Mesendoderm (in vitro differentiated cells): ENCODE data around the gene HOXB8.
A peak's percentile ranks its signal among the peaks of the same experiment; 100 is the strongest.

Experiments
- DNase-seq: peaks from one replicate; pipeline ENCODE4 v3.0.0; 2013
- H2AK5ac ChIP-seq: 2 replicates; pipeline ENCODE4 v1.6.1; 2013; ENCODE audit warnings: low read length, inconsistent platforms
- H2BK120ac ChIP-seq: 2 replicates; pipeline ENCODE4 v1.6.1; 2013; ENCODE audit warnings: low read depth, mild to moderate bottlenecking, low read length, moderate library complexity, mixed read lengths
- H2BK15ac ChIP-seq: replicated peaks from 2 replicates; pipeline ENCODE4 v1.6.1; 2013; ENCODE audit warnings: low read depth, mild to moderate bottlenecking, moderate library complexity
- H2BK5ac ChIP-seq: 2 replicates; pipeline ENCODE4 v1.6.1; 2013; ENCODE audit warnings: low read length, inconsistent platforms
- H3K18ac ChIP-seq: 2 replicates; pipeline ENCODE4 v1.6.1; 2013; ENCODE audit warnings: mild to moderate bottlenecking, low read length, mixed read lengths
- H3K23ac ChIP-seq: one replicate; pipeline ENCODE4 v1.6.1; 2013; ENCODE audit warnings: low read length
- H3K27ac ChIP-seq: 2 replicates; pipeline ENCODE4 v1.5.1; 2013; ENCODE audit warnings: low read depth, mild to moderate bottlenecking, inconsistent platforms, low read length, moderate library complexity
- H3K27me3 ChIP-seq: 2 replicates; pipeline ENCODE4 v1.6.1; 2013; ENCODE audit warnings: low read length, control low read depth, mild to moderate bottlenecking, inconsistent platforms; ENCODE audit not compliant: insufficient read depth, poor library complexity
- H3K36me3 ChIP-seq: 2 replicates; pipeline ENCODE4 v1.6.1; 2013; ENCODE audit warnings: low read length, inconsistent platforms; ENCODE audit not compliant: control insufficient read depth, insufficient read depth
- H3K4ac ChIP-seq: one replicate; pipeline ENCODE4 v1.6.1; 2013; ENCODE audit warnings: low read depth, mild to moderate bottlenecking, low read length, moderate library complexity
- H3K4me1 ChIP-seq: 2 replicates; pipeline ENCODE4 v1.6.1; 2013; ENCODE audit warnings: low read depth, low read length, inconsistent platforms; ENCODE audit not compliant: control insufficient read depth
- H3K4me2 ChIP-seq: 2 replicates; pipeline ENCODE4 v1.6.1; 2013; ENCODE audit warnings: low read length
- H3K4me3 ChIP-seq: 2 replicates; pipeline ENCODE4 v1.5.1; 2013; ENCODE audit warnings: mild to moderate bottlenecking, low read length
- H3K56ac ChIP-seq: one replicate; pipeline ENCODE4 v1.6.1; 2013; ENCODE audit warnings: low read length
- H3K79me1 ChIP-seq: 2 replicates; pipeline ENCODE4 v1.6.1; 2013; ENCODE audit warnings: low read length, inconsistent platforms
- H3K79me2 ChIP-seq: 2 replicates; pipeline ENCODE4 v1.6.1; 2013; ENCODE audit warnings: mild to moderate bottlenecking, low read length; ENCODE audit not compliant: control insufficient read depth, insufficient read depth
- H3K9ac ChIP-seq: 2 replicates; pipeline ENCODE4 v1.6.1; 2013; ENCODE audit warnings: low read length, inconsistent platforms
- H4K5ac ChIP-seq: one replicate; pipeline ENCODE4 v1.6.1; 2013; ENCODE audit warnings: low read length
- H4K8ac ChIP-seq: one replicate; pipeline ENCODE4 v1.6.1; 2013; ENCODE audit warnings: low read depth, mild to moderate bottlenecking, control low read depth, low read length, moderate library complexity
- WGBS: extraction: QIAGEN DNeasy Blood & Tissue Kit; methylation state at CpG from one replicate; pipeline ENCODE4 v1.1.7; 2013; ENCODE audit warnings: low lambda C conversion rate, missing lambda C conversion rate; ENCODE audit not compliant: insufficient coverage; ENCODE audit errors: extremely low coverage; 5-methylcytosine and 5-hydroxymethylcytosine counted together

HOXB8 gene

GRCh38 chr17:48577946-48578615, 37.0 kb downstream of the HOXB8 start, which contains the start of gene HOXB4:
Gene HOXB4, minus strand, starts transcription at chr17:48578350. Its CDS starts 31 bp downstream, at chr17:48578319.
- H2AK5ac ChIP-seq = no peak within 1 kb of the TSS
- no peak within 1 kb of the TSS for H3K27ac ChIP-seq
- H3K4me3 ChIP-seq = no peak within 1 kb of the TSS
- no peaks in the 10 kb centered on the region for H3K79me1 ChIP-seq
- no peak within 1 kb of the TSS for H3K56ac ChIP-seq
- H3K9ac ChIP-seq = no peak within 1 kb of the TSS
- no peaks in the 10 kb centered on the region for H3K36me3 ChIP-seq
- H3K4me1 ChIP-seq = peaks cover 1% of the 10 kb centered on the region
- no peak within 1 kb of the TSS for H2BK15ac ChIP-seq
- H4K8ac ChIP-seq = no peak within 1 kb of the TSS
- H2BK5ac ChIP-seq = no peak within 1 kb of the TSS
- no peak within 1 kb of the TSS for H3K18ac ChIP-seq
- H4K5ac ChIP-seq = no peak within 1 kb of the TSS
- DNase-seq = peak; percentile 75
- H3K79me2 ChIP-seq = no peaks in the 10 kb centered on the region
- H2BK120ac ChIP-seq = no peak within 1 kb of the TSS
- H3K4me2 ChIP-seq = peak within 1 kb of the TSS; percentile 79
- WGBS = no CpG with 5 or more reads among the region's 58 CpGs
- H3K23ac ChIP-seq = no peak within 1 kb of the TSS
- H3K27me3 ChIP-seq = peaks cover 90% of the 10 kb centered on the region
- H3K4ac ChIP-seq = no peak within 1 kb of the TSS

- no peaks in the 10 kb centered on the region for H3K79me2 ChIP-seq
- no peaks in the 10 kb centered on the region for H3K36me3 ChIP-seq
- no peak overlapping the region for H3K23ac ChIP-seq
- H4K5ac ChIP-seq = no peak overlapping the region
- H3K27me3 ChIP-seq = peaks cover 90% of the 10 kb centered on the region
- no peak overlapping the region for H3K4me3 ChIP-seq
- no CpG with 5 or more reads among the region's 19 CpGs for WGBS
- no peak overlapping the region for H2BK120ac ChIP-seq
- H3K4me1 ChIP-seq = peaks cover 1% of the 10 kb centered on the region
- H2BK15ac ChIP-seq = no peak overlapping the region
- H3K4me2 ChIP-seq = no peak overlapping the region
- H2BK5ac ChIP-seq = no peak overlapping the region
- H3K18ac ChIP-seq = no peak overlapping the region
- H3K79me1 ChIP-seq = no peaks in the 10 kb centered on the region
- H3K27ac ChIP-seq = no peak overlapping the region
- no peak overlapping the region for H4K8ac ChIP-seq
- no peak overlapping the region for H3K4ac ChIP-seq
- no peak overlapping the region for H3K9ac ChIP-seq
- H2AK5ac ChIP-seq = no peak overlapping the region
- DNase-seq = no peak
- no peak overlapping the region for H3K56ac ChIP-seq
These were observed 37.7 kb downstream of the HOXB8 start for GRCh38 chr17:48577330-48577945.

- H3K23ac ChIP-seq = no peak overlapping the region
- peaks cover 1% of the 10 kb centered on the region for H3K4me1 ChIP-seq
- no peak overlapping the region for H2BK5ac ChIP-seq
- H3K9ac ChIP-seq = no peak overlapping the region
- H3K79me2 ChIP-seq = no peaks in the 10 kb centered on the region
- H3K18ac ChIP-seq = no peak overlapping the region
- no peak overlapping the region for H3K4me2 ChIP-seq
- H2BK120ac ChIP-seq = no peak overlapping the region
- H3K79me1 ChIP-seq = no peaks in the 10 kb centered on the region
- H3K36me3 ChIP-seq = no peaks in the 10 kb centered on the region
- H3K4ac ChIP-seq = no peak overlapping the region
- no peak overlapping the region for H2BK15ac ChIP-seq
- peaks cover 90% of the 10 kb centered on the region for H3K27me3 ChIP-seq
- no peak overlapping the region for H4K5ac ChIP-seq
- H3K4me3 ChIP-seq = no peak overlapping the region
- WGBS = no CpG with 5 or more reads among the region's 43 CpGs
- H4K8ac ChIP-seq = no peak overlapping the region
- H2AK5ac ChIP-seq = no peak overlapping the region
- DNase-seq = no peak
- H3K56ac ChIP-seq = no peak overlapping the region
- no peak overlapping the region for H3K27ac ChIP-seq
These were observed 38.4 kb downstream of the HOXB8 start for GRCh38 chr17:48576479-48577309.

- no peak overlapping the region for H3K56ac ChIP-seq
- no peak overlapping the region for H3K23ac ChIP-seq
- no peak for DNase-seq
- H3K79me2 ChIP-seq = no peaks in the 10 kb centered on the region
- H2BK120ac ChIP-seq = no peak overlapping the region
- H4K8ac ChIP-seq = no peak overlapping the region
- no peak overlapping the region for H3K18ac ChIP-seq
- WGBS = no CpG with 5 or more reads among the region's 22 CpGs
- no peak overlapping the region for H2BK15ac ChIP-seq
- no peak overlapping the region for H3K4ac ChIP-seq
- no peak overlapping the region for H3K9ac ChIP-seq
- no peak overlapping the region for H2BK5ac ChIP-seq
- H3K79me1 ChIP-seq = no peaks in the 10 kb centered on the region
- H3K27ac ChIP-seq = no peak overlapping the region
- peaks cover 90% of the 10 kb centered on the region for H3K27me3 ChIP-seq
- H3K4me1 ChIP-seq = peaks cover 1% of the 10 kb centered on the region
- no peak overlapping the region for H2AK5ac ChIP-seq
- H3K4me3 ChIP-seq = no peak overlapping the region
- H3K36me3 ChIP-seq = no peaks in the 10 kb centered on the region
- no peak overlapping the region for H4K5ac ChIP-seq
- H3K4me2 ChIP-seq = no peak overlapping the region
These were observed 39.2 kb downstream of the HOXB8 start for GRCh38 chr17:48575673-48576478.

GRCh38 chr17:48575066-48575582, 40.0 kb downstream of the HOXB8 start:
- Histone ChIP-seq H3K27me3 (peaks cover 85% of the 10 kb centered on the region), H2BK5ac (no peak overlapping the region), H3K18ac (no peak overlapping the region), H3K36me3 (no peaks in the 10 kb centered on the region), H3K4me2 (no peak overlapping the region), H3K27ac (no peak overlapping the region), H3K4me1 (peaks cover 1% of the 10 kb centered on the region), H2BK15ac (no peak overlapping the region), H2BK120ac (no peak overlapping the region), H3K4me3 (no peak overlapping the region), H3K23ac (no peak overlapping the region), H3K9ac (no peak overlapping the region), H3K79me1 (no peaks in the 10 kb centered on the region), H3K79me2 (no peaks in the 10 kb centered on the region), H4K5ac (no peak overlapping the region), H2AK5ac (no peak overlapping the region), H3K56ac (no peak overlapping the region), H3K4ac (no peak overlapping the region), H4K8ac (no peak overlapping the region)
- DNase-seq = no peak
- no CpG with 5 or more reads among the region's 7 CpGs for WGBS
